ENCODE measurements around the gene UBE2L3.
"Not testable (repeated sequence)": the region's sequence is repeated elsewhere in the genome, so short reads cannot be mapped to it uniquely, and the experiment has no call there.

DNA sequence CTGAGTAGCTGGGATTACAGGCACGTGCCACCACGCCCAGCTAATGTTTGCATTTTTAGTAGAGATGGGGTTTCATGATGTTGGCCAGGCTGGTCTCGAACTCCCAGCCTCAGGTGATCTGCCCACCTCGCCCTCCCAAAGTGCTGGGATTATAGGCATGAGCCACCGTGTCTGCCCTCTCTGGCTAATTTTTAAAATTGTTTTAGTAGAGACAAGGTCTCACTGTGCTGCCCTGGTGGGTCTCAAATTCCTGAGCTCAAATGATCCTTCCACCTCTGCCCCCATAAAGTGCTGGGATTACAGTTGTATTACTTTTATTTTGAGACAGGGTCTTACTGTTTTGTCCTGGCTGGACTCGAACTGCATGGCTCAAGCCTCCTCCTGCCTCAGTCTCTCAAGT, 78.0 kb downstream of the UBE2L3 start:
- not testable (repeated sequence) for TF ChIP-seq ZNF274 (IDR thresholded peaks at IDR 0.05; ENCODE audit: insufficient read depth, insufficient read length); POLR2A (IDR thresholded peaks at IDR 0.05; ENCODE audit: low read depth, low read length); CBFB (IDR thresholded peaks at IDR 0.05; ENCODE audit: low read depth)
- TF ChIP-seq, protein P1, sequence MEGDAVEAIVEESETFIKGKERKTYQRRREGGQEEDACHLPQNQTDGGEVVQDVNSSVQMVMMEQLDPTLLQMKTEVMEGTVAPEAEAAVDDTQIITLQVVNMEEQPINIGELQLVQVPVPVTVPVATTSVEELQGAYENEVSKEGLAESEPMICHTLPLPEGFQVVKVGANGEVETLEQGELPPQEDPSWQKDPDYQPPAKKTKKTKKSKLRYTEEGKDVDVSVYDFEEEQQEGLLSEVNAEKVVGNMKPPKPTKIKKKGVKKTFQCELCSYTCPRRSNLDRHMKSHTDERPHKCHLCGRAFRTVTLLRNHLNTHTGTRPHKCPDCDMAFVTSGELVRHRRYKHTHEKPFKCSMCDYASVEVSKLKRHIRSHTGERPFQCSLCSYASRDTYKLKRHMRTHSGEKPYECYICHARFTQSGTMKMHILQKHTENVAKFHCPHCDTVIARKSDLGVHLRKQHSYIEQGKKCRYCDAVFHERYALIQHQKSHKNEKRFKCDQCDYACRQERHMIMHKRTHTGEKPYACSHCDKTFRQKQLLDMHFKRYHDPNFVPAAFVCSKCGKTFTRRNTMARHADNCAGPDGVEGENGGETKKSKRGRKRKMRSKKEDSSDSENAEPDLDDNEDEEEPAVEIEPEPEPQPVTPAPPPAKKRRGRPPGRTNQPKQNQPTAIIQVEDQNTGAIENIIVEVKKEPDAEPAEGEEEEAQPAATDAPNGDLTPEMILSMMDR (IDR thresholded peaks at IDR 0.05 in 2 of 3, conservative IDR thresholded peaks at IDR 0.05 in 1 of 3; ENCODE audit: control insufficient read depth in 2 of 3, extremely low read depth in 1 of 3, insufficient read depth in 1 of 3, low read depth in 3 of 3, low read length in 3 of 3): not testable (repeated sequence)
